ENCODE measurements around the gene ZNF76.

The ZNF76 gene

DNA sequence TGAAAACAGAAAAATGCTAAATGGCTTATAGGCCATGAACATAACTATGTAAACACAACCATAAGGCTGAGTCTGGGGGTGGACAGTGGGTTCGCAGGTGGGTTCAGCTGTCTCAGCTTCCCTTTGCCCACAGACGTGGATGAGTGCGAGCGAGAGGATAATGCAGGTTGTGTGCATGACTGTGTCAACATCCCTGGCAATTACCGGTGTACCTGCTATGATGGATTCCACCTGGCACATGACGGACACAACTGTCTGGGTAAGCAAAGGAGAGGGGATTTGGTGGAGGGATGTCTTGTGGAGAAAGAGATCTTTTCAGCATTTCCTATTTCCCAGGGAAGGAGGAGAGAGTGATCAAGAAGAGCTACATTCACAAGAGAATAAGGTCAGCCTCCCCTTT lies 31.1 kb upstream of the ZNF76 start:
- Histone ChIP-seq H3K27ac (ENCODE audit: poor library complexity, severe bottlenecking) (no peak overlapping the region), H3K9me3 (ENCODE audit: severe bottlenecking) (no peaks in the 10 kb centered on the region), H3K27me3 (ENCODE audit: insufficient read depth, poor library complexity, severe bottlenecking) (no peaks in the 10 kb centered on the region), H3K4me3 (ENCODE audit: severe bottlenecking) (no peak overlapping the region), H3K4me1 (ENCODE audit: insufficient read depth, poor library complexity, severe bottlenecking) (no peaks in the 10 kb centered on the region), H3K36me3 (ENCODE audit: low read depth) (no peaks in the 10 kb centered on the region)
- ATAC-seq (ENCODE audit: low read depth) (no peak), DNase-seq (ENCODE audit: low spot score) (no peak)
- TF ChIP-seq, protein P1, sequence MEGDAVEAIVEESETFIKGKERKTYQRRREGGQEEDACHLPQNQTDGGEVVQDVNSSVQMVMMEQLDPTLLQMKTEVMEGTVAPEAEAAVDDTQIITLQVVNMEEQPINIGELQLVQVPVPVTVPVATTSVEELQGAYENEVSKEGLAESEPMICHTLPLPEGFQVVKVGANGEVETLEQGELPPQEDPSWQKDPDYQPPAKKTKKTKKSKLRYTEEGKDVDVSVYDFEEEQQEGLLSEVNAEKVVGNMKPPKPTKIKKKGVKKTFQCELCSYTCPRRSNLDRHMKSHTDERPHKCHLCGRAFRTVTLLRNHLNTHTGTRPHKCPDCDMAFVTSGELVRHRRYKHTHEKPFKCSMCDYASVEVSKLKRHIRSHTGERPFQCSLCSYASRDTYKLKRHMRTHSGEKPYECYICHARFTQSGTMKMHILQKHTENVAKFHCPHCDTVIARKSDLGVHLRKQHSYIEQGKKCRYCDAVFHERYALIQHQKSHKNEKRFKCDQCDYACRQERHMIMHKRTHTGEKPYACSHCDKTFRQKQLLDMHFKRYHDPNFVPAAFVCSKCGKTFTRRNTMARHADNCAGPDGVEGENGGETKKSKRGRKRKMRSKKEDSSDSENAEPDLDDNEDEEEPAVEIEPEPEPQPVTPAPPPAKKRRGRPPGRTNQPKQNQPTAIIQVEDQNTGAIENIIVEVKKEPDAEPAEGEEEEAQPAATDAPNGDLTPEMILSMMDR (IDR thresholded peaks at IDR 0.05; ENCODE audit: poor library complexity, severe bottlenecking) = no peak

DNA sequence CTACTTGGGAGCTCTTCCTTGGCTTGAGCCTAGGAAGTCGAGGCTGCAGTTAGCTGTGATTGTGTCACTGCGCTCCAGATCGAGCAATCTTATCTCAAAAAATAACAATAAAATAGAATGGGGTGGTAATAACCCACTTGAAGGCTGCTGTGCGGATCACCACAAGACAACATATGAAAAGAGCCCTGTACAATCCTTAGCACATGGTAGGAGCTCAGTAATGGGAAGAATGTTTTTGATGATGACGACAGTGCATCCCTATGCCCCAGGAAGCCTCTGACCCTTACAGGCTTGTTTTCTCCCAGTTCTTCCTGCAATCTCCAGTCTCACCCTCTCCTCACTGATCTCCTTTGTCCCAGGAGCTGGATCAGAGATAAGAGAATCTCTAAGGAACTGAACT lies 30.2 kb upstream of the ZNF76 start:
- ATAC-seq (ENCODE audit: low read depth) (no peak), DNase-seq (ENCODE audit: low spot score) (no peak)
- Histone ChIP-seq H3K27me3 (ENCODE audit: insufficient read depth, poor library complexity, severe bottlenecking) (no peaks in the 10 kb centered on the region), H3K27ac (ENCODE audit: poor library complexity, severe bottlenecking) (no peak overlapping the region), H3K36me3 (ENCODE audit: low read depth) (no peaks in the 10 kb centered on the region), H3K9me3 (ENCODE audit: severe bottlenecking) (no peaks in the 10 kb centered on the region), H3K4me3 (ENCODE audit: severe bottlenecking) (no peak overlapping the region), H3K4me1 (ENCODE audit: insufficient read depth, poor library complexity, severe bottlenecking) (no peaks in the 10 kb centered on the region)
- TF ChIP-seq, protein P1 (IDR thresholded peaks at IDR 0.05; ENCODE audit: poor library complexity, severe bottlenecking) = no peak

DNA sequence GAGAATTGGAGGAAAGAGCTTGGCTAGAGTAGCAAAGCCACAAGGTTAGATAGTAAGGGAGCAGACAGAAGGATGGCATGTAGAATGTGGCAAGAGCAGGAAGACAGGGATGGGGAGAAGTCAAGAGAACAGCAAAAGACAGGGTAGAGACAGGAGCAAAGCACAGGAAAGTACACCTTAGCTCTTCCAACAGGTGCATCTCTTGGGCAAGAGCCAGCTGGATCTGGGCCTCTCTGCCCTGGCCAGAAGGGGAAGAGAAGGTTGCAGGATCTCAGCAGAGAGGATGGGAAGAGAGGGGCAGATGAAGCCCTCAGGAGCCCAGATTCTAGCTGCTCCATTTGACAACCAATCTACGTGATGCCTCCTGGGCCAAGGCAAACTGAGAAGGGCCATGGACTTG lies 29.0 kb upstream of the ZNF76 start:
- no peak for DNase-seq (ENCODE audit: low spot score)
- ATAC-seq (ENCODE audit: low read depth) = no peak
- Histone ChIP-seq H3K27ac (ENCODE audit: poor library complexity, severe bottlenecking) (no peak overlapping the region), H3K36me3 (ENCODE audit: low read depth) (no peaks in the 10 kb centered on the region), H3K4me3 (ENCODE audit: severe bottlenecking) (no peak overlapping the region), H3K4me1 (ENCODE audit: insufficient read depth, poor library complexity, severe bottlenecking) (no peaks in the 10 kb centered on the region), H3K9me3 (ENCODE audit: severe bottlenecking) (no peaks in the 10 kb centered on the region), H3K27me3 (ENCODE audit: insufficient read depth, poor library complexity, severe bottlenecking) (no peaks in the 10 kb centered on the region)
- TF ChIP-seq, protein P1 (IDR thresholded peaks at IDR 0.05; ENCODE audit: poor library complexity, severe bottlenecking) = no peak

DNA sequence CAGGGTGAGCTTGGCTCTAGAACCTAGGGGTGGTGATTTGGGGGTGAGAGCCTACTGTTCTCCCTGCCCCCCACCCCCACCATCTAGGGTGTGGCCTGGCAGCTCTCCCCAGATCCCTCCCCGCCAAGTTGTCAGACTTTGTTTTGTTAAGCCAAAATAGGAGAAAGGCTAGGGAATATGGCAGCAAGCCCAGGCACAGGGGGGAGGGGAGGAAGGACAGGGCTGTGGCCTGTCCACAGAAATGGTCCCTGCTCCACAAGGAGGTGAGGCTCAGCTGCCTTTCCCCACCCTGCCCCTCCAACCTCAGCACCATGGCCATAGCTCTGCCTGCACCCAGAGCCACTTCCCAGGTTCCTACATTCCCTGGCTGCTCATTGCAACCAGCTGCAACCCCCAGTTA lies 28.6 kb upstream of the ZNF76 start:
- Histone ChIP-seq H3K9me3 (ENCODE audit: severe bottlenecking) (no peaks in the 10 kb centered on the region), H3K27me3 (ENCODE audit: insufficient read depth, poor library complexity, severe bottlenecking) (no peaks in the 10 kb centered on the region), H3K36me3 (ENCODE audit: low read depth) (no peaks in the 10 kb centered on the region), H3K27ac (ENCODE audit: poor library complexity, severe bottlenecking) (no peak overlapping the region), H3K4me1 (ENCODE audit: insufficient read depth, poor library complexity, severe bottlenecking) (no peaks in the 10 kb centered on the region), H3K4me3 (ENCODE audit: severe bottlenecking) (no peak overlapping the region)
- ATAC-seq (ENCODE audit: low read depth) = no peak
- DNase-seq (ENCODE audit: low spot score) = no peak
- TF ChIP-seq, protein P1 (IDR thresholded peaks at IDR 0.05; ENCODE audit: poor library complexity, severe bottlenecking) = no peak

DNA sequence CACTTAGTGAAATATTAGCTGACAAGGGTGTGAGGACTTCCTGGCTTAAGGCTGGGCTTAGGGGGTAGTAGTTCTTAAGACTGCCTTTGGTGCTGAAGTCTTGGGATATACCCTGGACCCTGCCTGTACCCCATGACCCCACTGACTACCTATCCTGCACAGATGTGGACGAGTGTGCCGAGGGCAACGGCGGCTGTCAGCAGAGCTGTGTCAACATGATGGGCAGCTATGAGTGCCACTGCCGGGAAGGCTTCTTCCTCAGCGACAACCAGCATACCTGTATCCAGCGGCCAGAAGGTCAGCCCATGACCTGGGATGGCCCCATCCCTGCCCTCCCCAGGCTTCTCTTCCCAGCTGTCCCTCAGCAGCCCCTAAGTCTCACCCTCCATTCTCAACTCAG lies 28.0 kb upstream of the ZNF76 start:
- ATAC-seq (ENCODE audit: low read depth) (no peak), DNase-seq (ENCODE audit: low spot score) (no peak)
- Histone ChIP-seq H3K27ac (ENCODE audit: poor library complexity, severe bottlenecking) (no peak overlapping the region), H3K36me3 (ENCODE audit: low read depth) (no peaks in the 10 kb centered on the region), H3K4me3 (ENCODE audit: severe bottlenecking) (no peak overlapping the region), H3K4me1 (ENCODE audit: insufficient read depth, poor library complexity, severe bottlenecking) (no peaks in the 10 kb centered on the region), H3K27me3 (ENCODE audit: insufficient read depth, poor library complexity, severe bottlenecking) (no peaks in the 10 kb centered on the region), H3K9me3 (ENCODE audit: severe bottlenecking) (no peaks in the 10 kb centered on the region)
- TF ChIP-seq, protein P1 (IDR thresholded peaks at IDR 0.05; ENCODE audit: poor library complexity, severe bottlenecking) = no peak
